ENCODE results near the gene SLC6A18. TPM values are rescaled to one million over a fixed set of nuclear protein-coding genes. Genes with fewer than 3 reads are reported as not detected.

Gene SLC6A18
- total and polyA plus RNA-seq, 2 experiments from 2014 or later, result 0.35 TPM; not detected in 1

GRCh38 chr5:1199340-1199648 lies 25.9 kb upstream of the SLC6A18 start:
- Histone ChIP-seq H3K36me3 (replicated peaks; ENCODE audit: insufficient read depth, low read depth) (no peaks in the 10 kb centered on the region), H3K9me2 (replicated peaks; ENCODE audit: insufficient read depth) (no peaks in the 10 kb centered on the region), H3K27ac (peak overlapping the region; percentile 47), H3K9me3 (ENCODE audit: low read depth) (no peaks in the 10 kb centered on the region), H3K27me3 (no peaks in the 10 kb centered on the region), H3K4me3 (no peak overlapping the region), H3K4me1 (ENCODE audit: insufficient read depth) (peaks cover 20% of the 10 kb centered on the region), H3K4me2 (peak overlapping the region; percentile 44), H2AFZ (no peak overlapping the region), H3K79me2 (no peaks in the 10 kb centered on the region), H4K20me1 (ENCODE audit: insufficient read depth, poor library complexity, severe bottlenecking) (no peaks in the 10 kb centered on the region)
- no peak for DNase-seq (ENCODE audit: low spot score)
- TF ChIP-seq EZH2 (IDR thresholded peaks at IDR 0.05; ENCODE audit: borderline replicate concordance) (no peak), EZH2phosphoT487 (IDR thresholded peaks at IDR 0.05; ENCODE audit: low read depth, severe bottlenecking, unreplicated experiment) (no peak)
- TF ChIP-seq, protein P1, sequence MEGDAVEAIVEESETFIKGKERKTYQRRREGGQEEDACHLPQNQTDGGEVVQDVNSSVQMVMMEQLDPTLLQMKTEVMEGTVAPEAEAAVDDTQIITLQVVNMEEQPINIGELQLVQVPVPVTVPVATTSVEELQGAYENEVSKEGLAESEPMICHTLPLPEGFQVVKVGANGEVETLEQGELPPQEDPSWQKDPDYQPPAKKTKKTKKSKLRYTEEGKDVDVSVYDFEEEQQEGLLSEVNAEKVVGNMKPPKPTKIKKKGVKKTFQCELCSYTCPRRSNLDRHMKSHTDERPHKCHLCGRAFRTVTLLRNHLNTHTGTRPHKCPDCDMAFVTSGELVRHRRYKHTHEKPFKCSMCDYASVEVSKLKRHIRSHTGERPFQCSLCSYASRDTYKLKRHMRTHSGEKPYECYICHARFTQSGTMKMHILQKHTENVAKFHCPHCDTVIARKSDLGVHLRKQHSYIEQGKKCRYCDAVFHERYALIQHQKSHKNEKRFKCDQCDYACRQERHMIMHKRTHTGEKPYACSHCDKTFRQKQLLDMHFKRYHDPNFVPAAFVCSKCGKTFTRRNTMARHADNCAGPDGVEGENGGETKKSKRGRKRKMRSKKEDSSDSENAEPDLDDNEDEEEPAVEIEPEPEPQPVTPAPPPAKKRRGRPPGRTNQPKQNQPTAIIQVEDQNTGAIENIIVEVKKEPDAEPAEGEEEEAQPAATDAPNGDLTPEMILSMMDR (IDR thresholded peaks at IDR 0.05; ENCODE audit: poor library complexity), result no peak

- Histone ChIP-seq H3K9me3 (ENCODE audit: low read depth) (no peaks in the 10 kb centered on the region), H3K4me1 (ENCODE audit: insufficient read depth) (peaks cover 23% of the 10 kb centered on the region), H3K36me3 (replicated peaks; ENCODE audit: insufficient read depth, low read depth) (no peaks in the 10 kb centered on the region), H3K79me2 (no peaks in the 10 kb centered on the region), H3K9me2 (replicated peaks; ENCODE audit: insufficient read depth) (no peaks in the 10 kb centered on the region), H3K27me3 (no peaks in the 10 kb centered on the region), H4K20me1 (ENCODE audit: insufficient read depth, poor library complexity, severe bottlenecking) (no peaks in the 10 kb centered on the region), H3K4me3 (no peak overlapping the region), H3K4me2 (peak overlapping the region; percentile 44), H2AFZ (no peak overlapping the region), H3K27ac (peak overlapping the region; percentile 47)
- 40% methylated on average over 20 of the region's 26 CpGs for WGBS (ENCODE audit: low lambda C conversion rate, missing lambda C conversion rate)
- DNase-seq (ENCODE audit: low spot score), result peak; percentile 84
- TF ChIP-seq, protein P1 (IDR thresholded peaks at IDR 0.05; ENCODE audit: poor library complexity), result no peak
- no peak for TF ChIP-seq EZH2phosphoT487 (IDR thresholded peaks at IDR 0.05; ENCODE audit: low read depth, severe bottlenecking, unreplicated experiment)
- TF ChIP-seq EZH2 (IDR thresholded peaks at IDR 0.05; ENCODE audit: borderline replicate concordance), result no peak
These were observed 25.3 kb upstream of the SLC6A18 start for GRCh38 chr5:1199649-1200494.

GRCh38 chr5:1200495-1201326 lies 24.5 kb upstream of the SLC6A18 start:
- TF ChIP-seq EZH2 (IDR thresholded peaks at IDR 0.05; ENCODE audit: borderline replicate concordance) (no peak), EZH2phosphoT487 (IDR thresholded peaks at IDR 0.05; ENCODE audit: low read depth, severe bottlenecking, unreplicated experiment) (no peak)
- TF ChIP-seq, protein P1 (IDR thresholded peaks at IDR 0.05; ENCODE audit: poor library complexity), result no peak
- Histone ChIP-seq H4K20me1 (ENCODE audit: insufficient read depth, poor library complexity, severe bottlenecking) (no peaks in the 10 kb centered on the region), H3K4me1 (ENCODE audit: insufficient read depth) (peaks cover 23% of the 10 kb centered on the region), H3K27ac (peak overlapping the region; percentile 41), H3K4me3 (no peak overlapping the region), H2AFZ (no peak overlapping the region), H3K9me3 (ENCODE audit: low read depth) (no peaks in the 10 kb centered on the region), H3K36me3 (replicated peaks; ENCODE audit: insufficient read depth, low read depth) (no peaks in the 10 kb centered on the region), H3K79me2 (no peaks in the 10 kb centered on the region), H3K27me3 (no peaks in the 10 kb centered on the region), H3K9me2 (replicated peaks; ENCODE audit: insufficient read depth) (no peaks in the 10 kb centered on the region), H3K4me2 (peak overlapping the region; percentile 8)
- no peak for DNase-seq (ENCODE audit: low spot score)
- 82% methylated on average over 26 of the region's 28 CpGs for WGBS (ENCODE audit: low lambda C conversion rate, missing lambda C conversion rate)

Data from hepatocyte (in vitro differentiated cells).